HEK293T (cell line): Measurements from ENCODE around the gene PKP2.
"Not testable (repeated sequence)": the region's sequence is repeated elsewhere in the genome, so short reads cannot be mapped to it uniquely, and the experiment has no call there.

Source experiments
- FOXM1 ChIP-seq: fragments of 450-650 bp; IDR thresholded peaks from 2 replicates; pipeline ENCODE4 v1.6.1; 2017; ENCODE audit warnings: mild to moderate bottlenecking, borderline replicate concordance
- HDGF ChIP-seq: fragments of 450-650 bp; IDR thresholded peaks from 2 replicates; pipeline ENCODE4 v1.6.1; 2017; ENCODE audit warnings: antibody characterized with exemption, borderline replicate concordance
- SP1 ChIP-seq: fragments of 450-650 bp; IDR thresholded peaks from 2 replicates; pipeline ENCODE4 v1.6.1; 2017
- TF ChIP-seq, protein P1 (sequence below): fragments of 450-650 bp; IDR thresholded peaks from 2 replicates; pipeline ENCODE4 v1.6.1; 2016

DNA sequence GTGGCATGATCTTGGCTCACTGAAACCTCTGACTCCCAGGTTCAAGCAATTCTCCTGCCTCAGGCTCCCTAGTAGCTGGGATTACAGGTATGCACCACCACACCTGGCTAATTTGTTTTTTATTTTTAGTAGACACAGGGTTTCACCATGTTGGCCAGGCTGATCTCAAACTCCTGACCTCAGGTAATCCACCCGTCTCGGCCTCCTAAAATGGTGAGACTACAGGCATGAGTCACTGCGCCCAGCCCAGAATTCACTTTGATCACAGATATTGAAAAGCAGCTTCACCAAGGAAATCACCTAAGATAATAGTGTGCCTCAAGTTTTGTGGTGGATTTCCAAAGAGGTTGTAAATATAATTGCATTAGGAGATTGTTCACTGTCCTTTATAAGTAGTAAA lies 4.2 kb downstream of the PKP2 start:
- TF ChIP-seq HDGF, FOXM1, SP1: not testable (repeated sequence)
- TF ChIP-seq, protein P1, sequence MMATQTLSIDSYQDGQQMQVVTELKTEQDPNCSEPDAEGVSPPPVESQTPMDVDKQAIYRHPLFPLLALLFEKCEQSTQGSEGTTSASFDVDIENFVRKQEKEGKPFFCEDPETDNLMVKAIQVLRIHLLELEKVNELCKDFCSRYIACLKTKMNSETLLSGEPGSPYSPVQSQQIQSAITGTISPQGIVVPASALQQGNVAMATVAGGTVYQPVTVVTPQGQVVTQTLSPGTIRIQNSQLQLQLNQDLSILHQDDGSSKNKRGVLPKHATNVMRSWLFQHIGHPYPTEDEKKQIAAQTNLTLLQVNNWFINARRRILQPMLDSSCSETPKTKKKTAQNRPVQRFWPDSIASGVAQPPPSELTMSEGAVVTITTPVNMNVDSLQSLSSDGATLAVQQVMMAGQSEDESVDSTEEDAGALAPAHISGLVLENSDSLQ: not testable (repeated sequence)
